CD14-positive monocyte (primary cell): Measurements from ENCODE around the gene MSI1. TPM values are rescaled to one million over a fixed set of nuclear protein-coding genes. Genes with fewer than 3 reads are reported as not detected.
"Not testable (repeated sequence)": the region's sequence is repeated elsewhere in the genome, so short reads cannot be mapped to it uniquely, and the experiment has no call there.

Source experiments
- DNase-seq, 3 donors: peaks; one replicate each; pipeline ENCODE4 v3.0.0-alpha.2; 2011 to 2022
- H2AFZ ChIP-seq: 2 replicates; pipeline ENCODE4 v1.6.0; 2012; ENCODE audit warnings: mild to moderate bottlenecking, low read depth, low read length, inconsistent platforms; ENCODE audit not compliant: insufficient read depth, poor library complexity, severe bottlenecking
- H3K27ac ChIP-seq, 2 donors: 1 replicate in 1 of 2; 2 replicates in 1 of 2; pipeline ENCODE4 v1.5.1; 2012 to 2013; ENCODE audit warnings: low read length in 2 of 2, control low read depth in 1 of 2, inconsistent platforms in 1 of 2, low read depth in 1 of 2, mild to moderate bottlenecking in 1 of 2
- H3K27me3 ChIP-seq, 2 donors: one replicate each; pipeline versions ENCODE4 v1.6.0 to v1.6.1; 2011 to 2013; ENCODE audit warnings: low read length in 2 of 2; ENCODE audit not compliant: control insufficient read depth in 2 of 2, insufficient read depth in 2 of 2
- H3K36me3 ChIP-seq, 2 donors: replicated peaks in 1 of 2; 1 replicate in 1 of 2; 2 replicates in 1 of 2; pipeline versions ENCODE4 v1.5.1 to v1.6.1; 2012 to 2013; ENCODE audit warnings: low read length in 2 of 2, control low read depth in 1 of 2, inconsistent platforms in 1 of 2, mild to moderate bottlenecking in 1 of 2; ENCODE audit not compliant: insufficient read depth in 2 of 2, control insufficient read depth in 1 of 2
- H3K4me1 ChIP-seq, 2 donors: 1 replicate in 1 of 2; 2 replicates in 1 of 2; pipeline versions ENCODE4 v1.5.1 to v1.6.1; 2012 to 2013; ENCODE audit warnings: low read length in 2 of 2, control low read depth in 1 of 2, inconsistent platforms in 1 of 2, mild to moderate bottlenecking in 1 of 2, moderate library complexity in 1 of 2; ENCODE audit not compliant: insufficient read depth in 2 of 2, control insufficient read depth in 1 of 2
- H3K4me2 ChIP-seq: replicated peaks from 2 replicates; pipeline ENCODE3; 2012; ENCODE audit warnings: low read length, moderate library complexity, mild to moderate bottlenecking; ENCODE audit not compliant: poor library complexity, severe bottlenecking; ENCODE audit errors: extremely low read depth
- H3K4me3 ChIP-seq, 3 experiments: fragments of 200-600 bp in 1 of 3; sonication (generic) in 1 of 3; replicated peaks in 1 of 3; 1 replicate in 2 of 3; 2 replicates in 1 of 3; pipeline ENCODE4 v1.5.1; 2011 to 2013; ENCODE audit warnings: low read length in 3 of 3, mild to moderate bottlenecking in 3 of 3, control low read depth in 2 of 3, low read depth in 2 of 3, inconsistent platforms in 1 of 3, moderate library complexity in 1 of 3
- H3K79me2 ChIP-seq: 2 replicates; pipeline ENCODE4 v1.6.0; 2012; ENCODE audit warnings: mild to moderate bottlenecking, control low read depth, inconsistent platforms, low read length, moderate library complexity; ENCODE audit not compliant: insufficient read depth
- H3K9ac ChIP-seq: 2 replicates; pipeline ENCODE4 v1.6.0; 2017; ENCODE audit warnings: low read length, mild to moderate bottlenecking; ENCODE audit not compliant: insufficient read depth, poor library complexity, severe bottlenecking
- H3K9me3 ChIP-seq, 2 donors: replicated peaks in 1 of 2; 1 replicate in 1 of 2; 2 replicates in 1 of 2; pipeline versions ENCODE4 v1.5.1 to v1.6.1; 2012 to 2013; ENCODE audit warnings: low read length in 2 of 2, control low read depth in 1 of 2; ENCODE audit not compliant: control insufficient read depth in 1 of 2, insufficient read depth in 1 of 2
- H4K20me1 ChIP-seq: 2 replicates; pipeline ENCODE4 v1.6.0; 2012; ENCODE audit warnings: mild to moderate bottlenecking, low read length, control low read depth, moderate library complexity; ENCODE audit not compliant: insufficient read depth
- H3K27ac Mint-ChIP-seq, 7 donors: one replicate each; pipeline ENCODE4 v1.8.0; 2020; ENCODE audit warnings: mild to moderate bottlenecking in 7 of 7, mixed read lengths in 7 of 7, moderate library complexity in 6 of 7, inconsistent platforms in 2 of 7
- H3K27me3 Mint-ChIP-seq, 3 donors: one replicate each; pipeline ENCODE4 v1.8.0; 2021 to 2022; ENCODE audit warnings: low read depth in 3 of 3, mild to moderate bottlenecking in 3 of 3, mixed read lengths in 3 of 3, moderate library complexity in 3 of 3, inconsistent platforms in 1 of 3
- H3K36me3 Mint-ChIP-seq, 2 donors: one replicate each; pipeline ENCODE4 v1.8.0; 2020; ENCODE audit warnings: mixed read lengths in 2 of 2, inconsistent platforms in 1 of 2, mild to moderate bottlenecking in 1 of 2
- H3K4me1 Mint-ChIP-seq: one replicate; pipeline ENCODE4 v1.8.0; 2020; ENCODE audit warnings: mild to moderate bottlenecking, mixed read lengths
- H3K4me3 Mint-ChIP-seq, 2 donors: one replicate each; pipeline ENCODE4 v1.8.0; 2020; ENCODE audit warnings: mild to moderate bottlenecking in 2 of 2, mixed read lengths in 2 of 2, moderate library complexity in 1 of 2
- H3K9me3 Mint-ChIP-seq, 7 donors: one replicate each; pipeline ENCODE4 v1.8.0; 2020 to 2022; ENCODE audit warnings: mixed read lengths in 7 of 7, mild to moderate bottlenecking in 6 of 7, moderate library complexity in 6 of 7, inconsistent platforms in 2 of 7
- WGBS: methylation state at CpG from one replicate; pipeline ENCODE4 v1.1.5; 2013; ENCODE audit warnings: missing lambda C conversion rate; ENCODE audit not compliant: insufficient coverage; 5-methylcytosine and 5-hydroxymethylcytosine counted together
- intact Hi-C, 2 donors: fragments of 100-400 bp; cut with micrococcal nuclease; formaldehyde crosslinking; loops; one replicate each; pipeline versions ENCODE4 v1.15.0 to v1.15.1; 2023
- polyA plus RNA-seq, 3 donors: library from polyadenylated mRNA; depleted of rRNA in 1 of 3; unstranded in 2 of 3; stranded (reverse) in 1 of 3; fragments of 300-500 nt in 2 of 3; fragments of >200 nt in 1 of 3; fragmentation: Illumina TruSeq in 2 of 3; gene quantifications; 1 replicate in 2 of 3; 2 replicates in 1 of 3; pipeline ENCODE4 v1.2.3, GENCODE V29; 2012 to 2021
- TF ChIP-seq, protein P1 (sequence below): fragments of 200-600 bp; IDR thresholded peaks from one replicate; pipeline ENCODE4 v1.8.0; 2022; ENCODE audit warnings: antibody characterized with exemption, mild to moderate bottlenecking

The MSI1 gene
- polyA plus RNA-seq, 3 donors, result not detected

DNA sequence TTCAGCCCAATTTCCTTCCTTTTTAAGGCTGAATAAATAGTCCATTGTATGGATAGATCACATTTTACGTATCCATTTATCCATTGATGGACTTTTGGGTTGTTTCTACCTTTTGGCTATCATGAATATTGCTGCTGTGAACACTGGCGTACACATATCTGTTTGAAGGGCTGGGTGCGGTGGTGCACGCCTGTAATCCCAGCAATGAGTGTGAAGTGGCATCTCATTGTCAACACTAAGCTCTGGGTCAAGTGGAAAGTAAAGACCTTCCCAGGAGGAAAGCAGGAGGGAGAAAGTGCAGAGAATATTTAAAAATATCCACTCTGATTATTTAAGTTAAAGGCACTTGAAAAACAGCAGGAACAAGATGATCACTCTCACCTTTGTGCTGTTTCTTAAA, 29.7 kb downstream of the MSI1 start:
- Mint-ChIP-seq H3K4me1 (no peaks in the 10 kb centered on the region), H3K27me3 (peaks cover 3 to 4% (median 4%) of the 10 kb centered on the region in 3 donors), H3K9me3 (peaks cover 17 to 41% (median 29%) of the 10 kb centered on the region in 7 donors), H3K4me3 (no peak overlapping the region), H3K27ac (no peak overlapping the region), H3K36me3 (no peaks in the 10 kb centered on the region)
- no peak for DNase-seq
- Histone ChIP-seq H3K4me1 (no peaks in the 10 kb centered on the region), H3K27me3 (no peaks in the 10 kb centered on the region), H3K9ac (no peak overlapping the region), H3K4me3 (no peak overlapping the region), H2AFZ (no peak overlapping the region), H3K36me3 (no peaks in the 10 kb centered on the region), H3K27ac (no peak overlapping the region), H4K20me1 (no peaks in the 10 kb centered on the region), H3K79me2 (no peaks in the 10 kb centered on the region), H3K9me3 (peaks cover 20 to 25% of the 10 kb centered on the region in 2 donors), H3K4me2 (no peak overlapping the region)
- WGBS, result 100% methylated on average over 1 of the region's 4 CpGs
- TF ChIP-seq, protein P1, sequence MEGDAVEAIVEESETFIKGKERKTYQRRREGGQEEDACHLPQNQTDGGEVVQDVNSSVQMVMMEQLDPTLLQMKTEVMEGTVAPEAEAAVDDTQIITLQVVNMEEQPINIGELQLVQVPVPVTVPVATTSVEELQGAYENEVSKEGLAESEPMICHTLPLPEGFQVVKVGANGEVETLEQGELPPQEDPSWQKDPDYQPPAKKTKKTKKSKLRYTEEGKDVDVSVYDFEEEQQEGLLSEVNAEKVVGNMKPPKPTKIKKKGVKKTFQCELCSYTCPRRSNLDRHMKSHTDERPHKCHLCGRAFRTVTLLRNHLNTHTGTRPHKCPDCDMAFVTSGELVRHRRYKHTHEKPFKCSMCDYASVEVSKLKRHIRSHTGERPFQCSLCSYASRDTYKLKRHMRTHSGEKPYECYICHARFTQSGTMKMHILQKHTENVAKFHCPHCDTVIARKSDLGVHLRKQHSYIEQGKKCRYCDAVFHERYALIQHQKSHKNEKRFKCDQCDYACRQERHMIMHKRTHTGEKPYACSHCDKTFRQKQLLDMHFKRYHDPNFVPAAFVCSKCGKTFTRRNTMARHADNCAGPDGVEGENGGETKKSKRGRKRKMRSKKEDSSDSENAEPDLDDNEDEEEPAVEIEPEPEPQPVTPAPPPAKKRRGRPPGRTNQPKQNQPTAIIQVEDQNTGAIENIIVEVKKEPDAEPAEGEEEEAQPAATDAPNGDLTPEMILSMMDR, result no peak
- intact Hi-C loops, result no loop called here

GRCh38 chr12:120337730-120338129, 31.2 kb downstream of the MSI1 start:
- peaks cover 17 to 41% (median 29%) of the 10 kb centered on the region in 7 donors for H3K9me3 Mint-ChIP-seq
- Histone ChIP-seq H3K4me2 (no peak overlapping the region), H3K4me3 (no peak overlapping the region), H3K27ac (no peak overlapping the region), H3K9me3 (peaks cover 20 to 25% of the 10 kb centered on the region in 2 donors), H3K9ac (no peak overlapping the region), H3K79me2 (no peaks in the 10 kb centered on the region), H4K20me1 (no peaks in the 10 kb centered on the region), H3K27me3 (no peaks in the 10 kb centered on the region), H3K36me3 (no peaks in the 10 kb centered on the region), H2AFZ (no peak overlapping the region), H3K4me1 (no peaks in the 10 kb centered on the region)
- WGBS, result 100% methylated on average over 1 of the region's 2 CpGs
- no peak for DNase-seq
- H3K27me3 Mint-ChIP-seq, result peaks cover 0 to 2% (median 2%) of the 10 kb centered on the region in 3 donors
- no peaks in the 10 kb centered on the region for H3K4me1 Mint-ChIP-seq
- no peak overlapping the region for H3K27ac Mint-ChIP-seq
- intact Hi-C loops, result no loop called here
- no peaks in the 10 kb centered on the region for H3K36me3 Mint-ChIP-seq
- no peak overlapping the region for H3K4me3 Mint-ChIP-seq
- TF ChIP-seq, protein P1, result no peak

GRCh38 chr12:120336392-120336791, 32.6 kb downstream of the MSI1 start:
- H3K36me3 ChIP-seq, H3K27ac Mint-ChIP-seq, H3K27me3 ChIP-seq, H3K4me1 ChIP-seq, H3K4me3 ChIP-seq, DNase-seq, H3K4me3 Mint-ChIP-seq, H3K27ac ChIP-seq, intact Hi-C loops, H4K20me1 ChIP-seq, H3K9ac ChIP-seq, H3K4me2 ChIP-seq, H2AFZ ChIP-seq, H3K4me1 Mint-ChIP-seq, H3K36me3 Mint-ChIP-seq, H3K79me2 ChIP-seq, H3K27me3 Mint-ChIP-seq: not testable (repeated sequence)
- peaks cover 20 to 25% of the 10 kb centered on the region in 2 donors for H3K9me3 ChIP-seq
- 100% methylated on average over 1 of the region's 2 CpGs for WGBS
- H3K9me3 Mint-ChIP-seq, result peaks cover 17 to 41% (median 29%) of the 10 kb centered on the region in 7 donors
